ENCODE measurements around the gene NIPBL. TPM values are rescaled to one million over a fixed set of nuclear protein-coding genes. Genes with fewer than 3 reads are reported as not detected.
"Not testable (repeated sequence)": the region's sequence is repeated elsewhere in the genome, so short reads cannot be mapped to it uniquely, and the experiment has no call there.

NIPBL gene
- total RNA-seq = 10 to 100 TPM; 39.8 to 42.1 TPM

GRCh38 chr5:36876299-36876964 lies at the start of gene NIPBL:
NIPBL (plus strand) TSS chr5:36876769; CDS start chr5:36953697, 76,928 bp downstream.
- peak within 1 kb of the TSS; percentile 94 for H3K27ac Mint-ChIP-seq
- H3K4me3 Mint-ChIP-seq = peak within 1 kb of the TSS; percentile 93
- peaks cover 36% of the 10 kb centered on the region for H3K4me1 Mint-ChIP-seq

DNA sequence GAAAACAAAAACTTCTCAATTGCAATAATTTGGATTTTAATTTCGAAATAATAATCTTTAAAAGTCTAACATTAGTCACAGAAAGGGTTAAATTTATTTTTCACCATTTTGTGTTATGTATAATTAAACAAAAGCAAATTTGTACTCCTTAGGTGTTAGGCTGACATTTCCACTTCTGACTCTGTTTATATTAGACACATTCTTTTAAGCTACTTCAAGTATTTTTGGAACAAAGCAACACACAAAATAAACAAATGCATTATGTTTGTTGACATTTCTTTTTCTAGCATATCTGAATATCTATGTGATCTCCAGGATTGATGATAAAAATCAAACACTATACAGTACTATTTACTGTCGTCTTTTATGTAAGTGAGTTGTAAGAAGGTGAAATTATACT lies 44.3 kb upstream of the NIPBL start:
- no peaks in the 10 kb centered on the region for H3K4me1 Mint-ChIP-seq
- peaks cover 5% of the 10 kb centered on the region for H3K27me3 Mint-ChIP-seq
- H3K4me3 Mint-ChIP-seq = no peak overlapping the region
- no peaks in the 10 kb centered on the region for H3K9me3 Mint-ChIP-seq
- H3K27ac Mint-ChIP-seq = no peak overlapping the region
- no peak for DNase-seq
- no peaks in the 10 kb centered on the region for H3K36me3 Mint-ChIP-seq

More at GRCh38 chr5:36876299-36876964, at the start of gene NIPBL:
- no peaks in the 10 kb centered on the region for H3K9me3 Mint-ChIP-seq
- H3K36me3 Mint-ChIP-seq = peaks cover 7% of the 10 kb centered on the region
- no peaks in the 10 kb centered on the region for H3K27me3 Mint-ChIP-seq
- peak; percentile 90 for DNase-seq

- no peak overlapping the region for H3K27ac Mint-ChIP-seq
- H3K4me3 Mint-ChIP-seq = no peak overlapping the region
- no peak for DNase-seq
- H3K36me3 Mint-ChIP-seq = peaks cover 2% of the 10 kb centered on the region
- no peaks in the 10 kb centered on the region for H3K9me3 Mint-ChIP-seq
- H3K27me3 Mint-ChIP-seq = no peaks in the 10 kb centered on the region
- H3K4me1 Mint-ChIP-seq = no peaks in the 10 kb centered on the region
Observed at GRCh38 chr5:36836831-36837230, 39.7 kb upstream of the NIPBL start.

- Mint-ChIP-seq H3K27ac (no peak overlapping the region), H3K9me3 (no peaks in the 10 kb centered on the region), H3K4me3 (no peak overlapping the region), H3K4me1 (peaks cover 10% of the 10 kb centered on the region), H3K27me3 (no peaks in the 10 kb centered on the region), H3K36me3 (peaks cover 2% of the 10 kb centered on the region)
- DNase-seq = no peak
Observed at GRCh38 chr5:36839489-36840476, 36.8 kb upstream of the NIPBL start.

DNA sequence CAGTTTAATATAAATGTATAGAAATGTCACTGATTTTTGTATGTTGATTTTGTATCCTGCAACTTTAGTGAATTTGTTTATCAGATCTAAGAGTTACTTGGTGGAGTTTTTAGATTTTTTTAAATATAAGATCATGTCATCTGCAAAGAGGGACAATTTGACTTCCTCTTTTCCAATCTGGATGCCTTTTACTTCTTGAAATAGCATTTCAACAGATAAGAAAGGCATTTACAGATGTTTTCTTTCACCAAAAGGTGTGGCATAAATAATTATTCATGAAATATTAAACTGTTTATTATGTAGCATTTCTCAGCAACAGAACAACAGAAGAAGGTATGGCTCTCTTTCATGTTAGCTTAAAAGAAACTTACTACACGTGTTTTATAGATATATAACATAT lies 34.9 kb upstream of the NIPBL start:
- no peaks in the 10 kb centered on the region for H3K9me3 Mint-ChIP-seq
- peaks cover 2% of the 10 kb centered on the region for H3K36me3 Mint-ChIP-seq
- H3K4me1 Mint-ChIP-seq = peaks cover 10% of the 10 kb centered on the region
- no peak overlapping the region for H3K27ac Mint-ChIP-seq
- DNase-seq = no peak
- H3K27me3 Mint-ChIP-seq = no peaks in the 10 kb centered on the region
- no peak overlapping the region for H3K4me3 Mint-ChIP-seq

- Mint-ChIP-seq H3K9me3 (no peaks in the 10 kb centered on the region), H3K27ac (no peak overlapping the region), H3K27me3 (no peaks in the 10 kb centered on the region), H3K4me1 (peaks cover 10% of the 10 kb centered on the region), H3K36me3 (peaks cover 2% of the 10 kb centered on the region), H3K4me3 (no peak overlapping the region)
- DNase-seq = no peak
Observed at GRCh38 chr5:36842087-36842486, 34.5 kb upstream of the NIPBL start.

DNA sequence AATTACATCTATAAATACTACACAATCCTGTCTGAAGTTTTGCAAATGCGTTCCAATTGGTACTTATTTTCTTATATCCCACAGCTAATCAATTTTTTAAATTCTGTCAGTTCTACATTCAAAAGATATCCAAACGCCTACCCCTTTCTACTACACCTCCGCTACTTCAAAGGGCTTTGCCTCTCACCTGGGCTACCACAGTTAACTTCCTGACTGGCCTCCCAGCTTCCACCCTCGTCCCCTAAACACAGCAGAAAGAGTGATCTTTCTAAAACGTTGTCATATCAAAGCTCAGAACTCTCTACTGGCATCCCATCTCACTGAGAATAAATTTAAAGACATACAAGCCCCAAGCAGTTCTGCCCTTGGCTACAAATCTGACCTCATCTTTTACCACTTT lies 32.3 kb upstream of the NIPBL start:
- Mint-ChIP-seq H3K9me3 (no peaks in the 10 kb centered on the region), H3K27me3 (no peaks in the 10 kb centered on the region), H3K4me3 (no peak overlapping the region), H3K36me3 (peaks cover 2% of the 10 kb centered on the region), H3K4me1 (peaks cover 10% of the 10 kb centered on the region), H3K27ac (no peak overlapping the region)
- no peak for DNase-seq

GRCh38 chr5:36848545-36848944 lies 28.0 kb upstream of the NIPBL start:
- not testable (repeated sequence) for H3K36me3 Mint-ChIP-seq, H3K4me3 Mint-ChIP-seq, DNase-seq, H3K4me1 Mint-ChIP-seq, H3K9me3 Mint-ChIP-seq, H3K27me3 Mint-ChIP-seq, H3K27ac Mint-ChIP-seq

DNA sequence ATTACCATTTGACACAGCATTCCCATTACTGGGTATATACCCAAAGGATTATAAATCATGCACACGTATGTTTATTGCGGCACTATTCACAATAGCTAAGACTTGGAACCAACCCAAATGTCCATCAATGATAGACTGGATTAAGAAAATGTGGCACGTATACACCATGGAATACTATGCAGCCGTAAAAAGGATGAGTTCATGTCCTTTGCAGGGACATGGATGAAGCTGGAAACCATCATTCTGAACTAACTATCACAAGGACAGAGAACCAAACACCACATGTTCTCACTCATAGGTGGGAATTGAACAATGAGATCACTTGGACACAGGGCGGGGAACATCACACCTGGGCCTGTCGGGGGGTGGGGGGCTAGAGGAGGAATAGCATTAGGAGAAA lies 23.7 kb upstream of the NIPBL start:
- DNase-seq, H3K27ac Mint-ChIP-seq, H3K9me3 Mint-ChIP-seq, H3K27me3 Mint-ChIP-seq, H3K36me3 Mint-ChIP-seq, H3K4me1 Mint-ChIP-seq, H3K4me3 Mint-ChIP-seq: not testable (repeated sequence)

- Mint-ChIP-seq H3K4me1 (peaks cover 2% of the 10 kb centered on the region), H3K27me3 (peaks cover 12% of the 10 kb centered on the region), H3K9me3 (peaks cover 6% of the 10 kb centered on the region), H3K27ac (no peak overlapping the region), H3K36me3 (peaks cover 3% of the 10 kb centered on the region), H3K4me3 (no peak overlapping the region)
- DNase-seq = no peak
Observed at GRCh38 chr5:36854402-36855140, 22.0 kb upstream of the NIPBL start.

- Mint-ChIP-seq H3K4me1 (peaks cover 2% of the 10 kb centered on the region), H3K27ac (no peak overlapping the region), H3K9me3 (peaks cover 6% of the 10 kb centered on the region), H3K36me3 (peaks cover 3% of the 10 kb centered on the region), H3K4me3 (no peak overlapping the region), H3K27me3 (peaks cover 13% of the 10 kb centered on the region)
- DNase-seq = no peak
Observed at GRCh38 chr5:36855141-36855495, 21.5 kb upstream of the NIPBL start.

DNA sequence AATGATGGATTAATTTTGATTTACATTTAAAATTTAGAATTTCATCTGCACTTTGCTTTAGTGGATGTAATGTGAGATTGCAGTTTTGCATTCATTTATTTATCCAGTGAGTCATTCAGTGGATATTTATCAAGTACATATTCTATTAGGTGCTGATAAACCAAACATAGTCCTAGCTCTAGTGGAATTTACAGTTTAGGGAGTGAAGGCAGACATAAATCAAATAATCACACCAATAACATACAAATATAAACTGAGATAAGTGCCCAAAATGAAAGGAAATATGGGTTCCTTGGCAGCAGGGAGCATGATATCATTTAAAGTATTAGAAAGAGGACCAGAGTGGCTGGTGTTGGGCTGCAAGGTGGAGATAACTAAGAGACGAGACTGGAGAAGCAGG lies 14.7 kb upstream of the NIPBL start:
- Mint-ChIP-seq H3K9me3 (peaks cover 3% of the 10 kb centered on the region), H3K27ac (no peak overlapping the region)

DNA sequence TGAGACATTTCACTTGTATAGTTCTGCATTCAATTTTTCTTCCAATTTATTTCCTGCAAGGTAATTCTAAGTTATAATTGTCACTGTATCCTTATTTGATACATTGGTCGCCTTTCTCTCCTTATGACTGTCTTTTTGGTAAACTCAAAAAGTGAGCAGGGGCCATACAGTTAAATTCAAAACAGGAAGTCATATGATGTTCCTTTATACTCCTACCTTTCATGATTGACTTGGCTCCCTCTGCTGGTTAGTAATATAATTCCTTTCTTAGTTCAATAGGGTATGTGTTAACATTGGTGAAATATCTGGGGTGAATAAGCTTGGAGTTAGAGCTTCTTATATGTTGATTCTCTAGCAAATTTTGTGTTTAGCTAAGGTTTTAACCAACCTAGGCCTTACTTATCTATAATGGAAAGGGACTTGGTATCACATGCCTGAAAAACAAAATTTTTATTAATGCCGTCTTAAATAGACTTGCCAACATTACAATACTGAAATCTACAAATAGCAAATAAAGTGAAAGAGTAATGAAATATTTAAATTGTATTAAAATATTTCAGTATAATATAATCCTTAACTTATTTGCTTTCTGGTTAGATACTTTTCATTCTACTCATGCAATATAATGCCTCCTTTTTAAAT lies 6.0 kb upstream of the NIPBL start:
- H3K36me3 Mint-ChIP-seq = peaks cover 12% of the 10 kb centered on the region
- H3K4me1 Mint-ChIP-seq = peaks cover 32% of the 10 kb centered on the region
- DNase-seq = no peak
- no peak overlapping the region for H3K4me3 Mint-ChIP-seq
- H3K27ac Mint-ChIP-seq = peak overlapping the region; percentile 69
- peaks cover 3% of the 10 kb centered on the region for H3K9me3 Mint-ChIP-seq
- H3K27me3 Mint-ChIP-seq = no peaks in the 10 kb centered on the region

More for the DNA sequence above, 14.7 kb upstream of the NIPBL start:
- H3K4me3 Mint-ChIP-seq = no peak overlapping the region
- no peaks in the 10 kb centered on the region for H3K4me1 Mint-ChIP-seq
- H3K27me3 Mint-ChIP-seq = peaks cover 9% of the 10 kb centered on the region
- DNase-seq = no peak
- H3K36me3 Mint-ChIP-seq = peaks cover 4% of the 10 kb centered on the region

DNA sequence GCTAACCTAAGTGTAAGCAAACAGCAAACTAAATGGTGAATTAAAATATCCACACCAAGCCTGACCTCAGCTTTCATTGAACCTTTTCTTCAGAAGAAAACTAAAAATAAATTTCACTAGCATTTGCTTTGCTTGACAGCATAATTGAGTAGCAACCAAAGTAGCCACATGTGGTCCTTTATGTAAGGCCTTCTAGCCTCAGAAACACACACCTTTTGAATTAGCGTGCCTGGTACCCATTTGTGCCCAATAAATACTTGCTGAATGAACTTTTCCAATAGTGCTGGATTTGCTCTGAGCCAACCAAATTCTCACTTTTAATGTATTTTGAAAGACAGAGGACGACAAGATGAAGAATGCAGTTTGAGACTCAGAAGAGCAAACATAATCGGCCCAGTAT lies 2.1 kb upstream of the NIPBL start:
- no peaks in the 10 kb centered on the region for H3K27me3 Mint-ChIP-seq
- H3K4me1 Mint-ChIP-seq = peaks cover 36% of the 10 kb centered on the region
- no peak for DNase-seq
- H3K36me3 Mint-ChIP-seq = peaks cover 10% of the 10 kb centered on the region
- no peaks in the 10 kb centered on the region for H3K9me3 Mint-ChIP-seq
- peak overlapping the region; percentile 94 for H3K27ac Mint-ChIP-seq
- peak overlapping the region; percentile 93 for H3K4me3 Mint-ChIP-seq
